ENCODE data around the gene DLAT.

- TF ChIP-seq, protein P1, sequence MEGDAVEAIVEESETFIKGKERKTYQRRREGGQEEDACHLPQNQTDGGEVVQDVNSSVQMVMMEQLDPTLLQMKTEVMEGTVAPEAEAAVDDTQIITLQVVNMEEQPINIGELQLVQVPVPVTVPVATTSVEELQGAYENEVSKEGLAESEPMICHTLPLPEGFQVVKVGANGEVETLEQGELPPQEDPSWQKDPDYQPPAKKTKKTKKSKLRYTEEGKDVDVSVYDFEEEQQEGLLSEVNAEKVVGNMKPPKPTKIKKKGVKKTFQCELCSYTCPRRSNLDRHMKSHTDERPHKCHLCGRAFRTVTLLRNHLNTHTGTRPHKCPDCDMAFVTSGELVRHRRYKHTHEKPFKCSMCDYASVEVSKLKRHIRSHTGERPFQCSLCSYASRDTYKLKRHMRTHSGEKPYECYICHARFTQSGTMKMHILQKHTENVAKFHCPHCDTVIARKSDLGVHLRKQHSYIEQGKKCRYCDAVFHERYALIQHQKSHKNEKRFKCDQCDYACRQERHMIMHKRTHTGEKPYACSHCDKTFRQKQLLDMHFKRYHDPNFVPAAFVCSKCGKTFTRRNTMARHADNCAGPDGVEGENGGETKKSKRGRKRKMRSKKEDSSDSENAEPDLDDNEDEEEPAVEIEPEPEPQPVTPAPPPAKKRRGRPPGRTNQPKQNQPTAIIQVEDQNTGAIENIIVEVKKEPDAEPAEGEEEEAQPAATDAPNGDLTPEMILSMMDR (conservative IDR thresholded peaks at IDR 0.05; ENCODE audit: low read depth in 2 of 2) = no peak
- TF ChIP-seq POLR2AphosphoS5 (IDR thresholded peaks at IDR 0.05; ENCODE audit: low read depth) (no peak), EZH2 (IDR thresholded peaks at IDR 0.05; ENCODE audit: low read depth, unreplicated experiment) (no peak), ETS1 (IDR thresholded peaks at IDR 0.05) (no peak), REST (IDR thresholded peaks at IDR 0.05; ENCODE audit: unreplicated experiment) (no peak), EZH2phosphoT487 (IDR thresholded peaks at IDR 0.05; ENCODE audit: unreplicated experiment) (no peak), CREB1 (CRISPR knock-in tag; IDR thresholded peaks at IDR 0.05; ENCODE audit: low read depth) (no peak), ZNF331 (CRISPR knock-in tag; IDR thresholded peaks at IDR 0.05; ENCODE audit: low read depth) (no peak), JUNB (IDR thresholded peaks at IDR 0.05; ENCODE audit: unreplicated experiment) (no peak)
Measured at GRCh38 chr11:112012874-112013273, 12.3 kb upstream of the DLAT start.
